GM19238 (cell line): Measurements from ENCODE around the gene STAT4.

Experiments used
- DNase-seq: peaks from one replicate; pipeline ENCODE4 v3.0.0; 2011; ENCODE audit warnings: low spot score; ENCODE audit not compliant: insufficient read length

The STAT4 gene

DNA sequence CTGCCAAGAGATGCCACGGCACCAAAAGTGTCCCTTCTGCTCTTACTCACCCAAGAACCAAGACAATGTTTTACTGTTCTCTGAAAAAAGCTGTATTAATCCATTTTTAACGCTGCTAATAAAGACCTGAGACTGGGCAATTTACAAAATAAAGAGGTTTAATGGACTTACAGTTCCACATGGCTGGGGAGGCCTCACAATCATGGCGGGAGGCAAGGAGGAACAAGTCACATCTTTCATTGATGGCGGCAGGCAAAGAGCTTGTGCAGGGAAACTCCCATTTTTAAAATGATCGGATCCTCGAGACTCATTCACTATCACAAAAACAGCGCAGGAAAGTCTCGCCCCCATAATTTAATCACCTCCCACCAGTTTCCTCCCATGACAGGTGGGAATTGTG, 135.0 kb downstream of the STAT4 start:
- DNase-seq = no peak

DNA sequence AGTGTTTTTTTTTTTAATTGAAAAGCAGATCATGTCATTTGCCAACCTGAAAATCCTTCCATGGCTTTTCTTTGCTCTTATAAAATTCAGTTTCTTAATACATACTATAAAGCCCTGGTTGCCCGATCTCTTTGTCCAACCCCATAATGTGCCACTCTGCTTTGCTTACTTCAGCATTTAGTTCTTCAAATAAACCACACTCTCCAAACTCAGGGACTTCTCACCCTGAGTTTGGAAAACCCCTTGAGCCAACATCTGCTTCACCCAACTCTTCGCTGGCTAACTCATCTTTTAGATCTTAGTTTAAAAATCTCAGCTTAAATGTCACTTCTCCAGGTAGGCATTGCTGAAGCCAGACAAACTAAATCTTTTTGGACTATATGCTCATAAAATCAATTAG, 135.6 kb downstream of the STAT4 start:
- no peak for DNase-seq

DNA sequence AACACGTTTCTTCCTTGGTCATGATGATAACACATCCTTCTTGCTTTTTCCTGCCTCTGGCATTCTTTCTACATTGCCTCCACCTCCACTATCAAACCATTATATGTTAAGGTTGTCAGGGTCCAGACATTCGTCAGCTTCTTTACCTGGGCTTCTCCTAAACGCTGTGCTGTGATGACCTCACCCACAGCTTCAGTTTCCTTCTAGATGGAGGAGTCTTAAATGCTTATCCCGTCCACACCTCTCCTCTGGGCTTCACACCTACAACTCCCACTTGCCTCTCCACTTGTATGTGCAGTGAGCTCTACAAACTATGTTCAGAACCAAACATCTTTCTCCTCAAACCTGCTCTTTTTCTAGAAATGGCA, 136.2 kb downstream of the STAT4 start:
- DNase-seq = no peak

DNA sequence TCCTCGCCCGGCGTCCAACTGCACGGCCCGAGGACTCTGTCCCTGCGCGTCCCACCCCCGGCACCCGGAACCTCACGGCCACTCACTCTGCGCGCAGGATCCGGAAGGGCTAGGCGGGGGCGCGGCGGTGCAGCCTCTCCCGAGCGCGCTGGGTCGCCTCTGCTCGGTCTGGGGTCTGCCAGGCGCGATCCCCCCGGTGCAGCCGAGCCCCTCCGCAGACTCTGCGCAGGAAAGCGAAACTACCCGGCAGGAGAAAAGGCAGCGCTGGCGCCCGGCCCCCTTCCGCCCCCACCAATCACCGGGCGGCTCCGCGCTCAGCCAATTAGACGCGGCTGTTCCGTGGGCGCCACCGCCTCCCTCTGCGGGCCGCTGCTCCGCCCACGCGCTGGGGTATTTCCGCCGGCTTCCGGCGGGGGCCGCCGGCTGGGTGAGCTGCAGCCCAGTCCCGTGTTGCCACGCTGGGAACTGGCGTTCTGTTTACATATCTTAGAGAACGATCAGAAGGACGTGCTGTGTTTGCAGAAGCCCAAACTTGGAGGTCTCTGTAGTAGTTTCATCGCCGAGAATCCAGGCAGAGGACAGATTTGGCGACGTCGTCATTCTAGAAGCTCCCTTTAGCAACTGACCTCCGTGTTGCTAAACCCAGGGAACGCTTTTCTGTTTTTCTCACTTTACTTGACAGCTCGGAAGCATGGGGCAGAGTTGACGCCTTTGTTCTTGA, 136.7 kb downstream of the STAT4 start, which contains the start of gene STAT1:
Gene STAT1 (minus strand): TSS at position 240 of the 721 bp plus-strand sequence. CDS start 4,168 bp downstream, outside the sequence.
- peak; percentile 84 for DNase-seq

DNA sequence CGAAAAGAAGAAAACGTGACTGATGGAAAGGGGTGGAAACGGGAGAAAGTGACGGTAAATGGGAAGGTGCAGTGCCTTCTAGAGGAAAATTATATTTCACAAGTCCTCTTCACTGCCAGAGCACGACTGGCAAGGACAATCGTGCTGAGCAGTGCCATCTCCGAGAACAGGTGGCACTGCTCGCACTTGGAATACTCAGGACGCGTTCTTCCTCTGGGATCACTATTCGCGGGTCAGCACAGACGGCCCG, 137.2 kb downstream of the STAT4 start:
- DNase-seq = no peak

DNA sequence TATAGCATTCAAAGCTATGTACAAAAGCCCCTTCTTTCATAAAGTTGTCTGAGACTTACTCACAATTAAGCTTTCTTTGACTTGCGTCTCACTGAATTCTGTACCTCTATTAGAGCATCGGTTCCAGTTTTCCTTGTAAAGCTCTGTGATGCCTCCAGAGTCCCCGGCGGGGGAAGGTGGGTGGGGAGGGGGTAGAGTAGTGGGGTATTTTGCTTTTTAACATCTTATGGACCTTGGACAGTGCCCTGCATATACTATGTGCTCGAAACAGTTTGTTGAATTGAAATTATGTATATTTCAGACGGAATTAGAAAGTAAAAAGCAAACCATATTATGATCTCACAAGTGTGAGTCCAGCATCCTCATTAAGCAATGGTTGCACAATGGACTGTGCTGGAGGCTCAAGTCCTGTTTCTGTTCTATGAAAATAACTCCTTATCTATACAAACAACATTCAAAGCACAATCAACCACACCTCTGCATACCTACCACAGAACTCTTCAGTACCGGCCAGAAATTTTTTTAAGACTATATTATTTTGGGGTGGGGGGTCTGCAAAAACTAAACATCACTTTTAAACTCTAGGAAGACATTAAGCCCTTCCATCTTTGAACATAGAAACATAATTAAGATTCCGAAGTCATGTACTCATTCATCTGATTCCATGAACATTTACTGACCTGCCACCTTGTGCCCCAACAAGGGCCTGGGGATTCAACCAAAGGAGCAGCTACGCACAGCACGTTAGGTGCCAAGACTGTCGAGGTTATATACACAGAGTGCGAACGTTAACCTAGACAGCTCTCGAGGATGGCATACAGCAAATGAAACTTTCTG, 137.7 kb downstream of the STAT4 start:
- no peak for DNase-seq

DNA sequence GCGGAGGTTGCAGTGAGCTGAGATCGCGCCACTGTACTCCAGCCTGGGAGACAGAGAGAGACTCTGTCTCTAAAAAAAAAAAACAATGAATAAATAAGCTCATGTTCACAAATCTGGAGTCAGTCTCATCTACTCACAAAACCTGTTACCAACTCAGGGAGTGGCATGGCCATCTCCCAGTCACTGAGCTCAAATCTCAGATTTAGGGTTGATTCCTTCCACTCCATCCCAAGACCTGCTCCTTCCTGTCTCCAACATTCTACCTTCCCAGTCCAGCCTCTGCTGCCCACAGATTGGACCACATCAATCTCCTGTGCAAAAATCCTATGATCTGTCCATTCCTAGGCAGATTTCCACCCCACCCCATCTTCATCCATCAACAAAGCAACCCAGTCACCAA, 138.4 kb downstream of the STAT4 start:
- DNase-seq = no peak

DNA sequence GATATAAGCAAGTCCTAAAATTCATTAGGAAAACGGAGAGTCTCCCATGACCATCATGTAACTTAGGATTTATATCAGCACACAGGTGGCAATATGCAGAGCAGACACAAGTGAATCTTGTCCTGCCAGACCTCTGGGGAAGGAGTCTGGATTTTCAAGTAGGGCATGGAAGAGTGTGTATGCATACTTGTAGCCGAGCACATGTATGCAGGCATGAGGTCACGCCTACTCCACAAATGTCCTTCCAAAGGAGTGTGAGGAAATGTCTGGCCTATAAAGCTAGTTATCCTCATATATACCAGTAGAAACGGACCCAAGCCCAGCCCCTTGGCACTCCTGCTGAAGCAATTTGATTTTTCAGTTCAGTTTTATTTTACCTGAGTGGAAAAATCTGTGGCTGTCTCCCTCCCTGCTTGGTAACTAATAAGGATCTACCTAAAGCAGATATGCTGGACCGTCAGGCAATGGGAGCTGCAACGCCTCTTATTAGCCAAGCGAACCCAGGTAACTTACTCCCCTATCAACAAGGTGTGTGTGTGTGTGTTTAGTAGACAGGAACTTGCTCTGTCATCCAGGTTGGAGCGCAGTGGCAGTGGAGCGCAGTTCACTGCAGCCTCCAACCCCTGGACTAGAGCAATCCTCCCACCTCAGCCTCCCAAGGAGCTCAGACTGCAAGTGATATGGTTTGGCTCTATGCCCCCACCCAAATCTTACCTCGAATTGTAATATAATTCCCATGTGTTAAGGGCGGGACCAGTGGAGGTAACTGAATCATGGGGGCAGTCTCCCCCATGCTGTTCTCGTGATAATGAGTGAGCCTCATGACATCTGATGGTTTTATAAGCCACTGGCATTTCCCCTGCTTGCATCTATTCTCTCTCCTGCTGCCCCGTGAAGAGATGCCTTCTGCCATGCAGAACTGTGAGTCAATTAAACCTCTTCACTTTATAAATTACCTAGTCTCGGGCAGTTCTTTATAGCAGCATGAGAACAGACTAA, 139.6 kb downstream of the STAT4 start:
- DNase-seq = no peak

DNA sequence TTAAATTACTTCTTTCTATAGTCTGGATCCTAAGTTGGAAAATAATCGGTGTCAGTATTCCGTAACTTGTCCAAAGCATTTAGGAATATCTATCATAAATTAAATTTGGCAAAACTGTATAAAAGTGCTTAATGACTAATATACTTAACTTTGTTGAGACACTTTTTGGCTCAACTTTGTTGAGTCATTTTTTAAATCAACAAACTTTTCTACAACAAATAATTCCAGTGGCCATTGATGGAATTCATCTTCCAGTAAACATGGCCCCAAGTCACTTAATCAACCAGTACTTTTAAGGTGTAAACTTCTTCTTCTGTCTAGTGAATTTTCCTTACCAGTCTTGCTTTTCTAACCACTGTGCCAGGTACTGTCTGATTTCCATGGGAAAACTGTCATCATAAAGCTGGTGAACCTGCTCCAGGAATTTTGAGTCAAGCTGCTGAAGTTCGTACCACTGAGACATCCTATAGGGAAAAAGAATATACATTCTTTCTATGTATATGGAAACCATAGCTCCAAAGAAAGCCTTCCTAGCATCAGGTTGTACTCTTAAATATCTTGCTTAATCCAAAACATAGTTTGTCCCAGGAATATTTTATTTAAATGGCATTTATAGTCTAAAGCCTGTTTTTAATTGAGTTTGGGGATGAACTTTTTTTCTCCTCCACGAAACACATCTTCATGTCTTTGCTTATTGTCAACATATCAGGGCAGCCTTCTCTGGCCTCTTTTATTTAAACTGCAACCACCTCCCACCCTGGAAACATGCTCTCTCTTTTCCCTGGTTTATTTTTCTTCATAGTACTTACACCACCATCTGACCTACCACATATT, 141.0 kb downstream of the STAT4 start:
- DNase-seq = no peak

DNA sequence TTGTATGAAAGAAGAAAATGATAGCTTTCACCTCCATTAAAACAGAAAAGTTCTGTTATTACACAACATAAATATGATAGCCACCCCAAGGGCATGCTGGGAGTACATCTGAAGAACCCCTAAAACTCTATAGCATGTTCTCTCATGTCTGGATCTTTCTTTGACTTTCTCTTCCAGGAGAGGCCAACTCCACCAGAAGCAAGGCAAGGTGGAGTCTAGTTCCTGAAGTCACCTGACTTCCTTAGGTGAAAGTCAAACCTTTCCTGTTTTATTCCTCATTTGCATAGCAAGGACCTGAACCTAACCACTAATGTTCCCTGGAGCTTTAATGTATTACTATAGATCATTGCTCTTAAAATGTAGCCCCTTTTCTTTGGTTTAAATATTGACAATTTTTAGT, 142.5 kb downstream of the STAT4 start:
- DNase-seq = no peak

DNA sequence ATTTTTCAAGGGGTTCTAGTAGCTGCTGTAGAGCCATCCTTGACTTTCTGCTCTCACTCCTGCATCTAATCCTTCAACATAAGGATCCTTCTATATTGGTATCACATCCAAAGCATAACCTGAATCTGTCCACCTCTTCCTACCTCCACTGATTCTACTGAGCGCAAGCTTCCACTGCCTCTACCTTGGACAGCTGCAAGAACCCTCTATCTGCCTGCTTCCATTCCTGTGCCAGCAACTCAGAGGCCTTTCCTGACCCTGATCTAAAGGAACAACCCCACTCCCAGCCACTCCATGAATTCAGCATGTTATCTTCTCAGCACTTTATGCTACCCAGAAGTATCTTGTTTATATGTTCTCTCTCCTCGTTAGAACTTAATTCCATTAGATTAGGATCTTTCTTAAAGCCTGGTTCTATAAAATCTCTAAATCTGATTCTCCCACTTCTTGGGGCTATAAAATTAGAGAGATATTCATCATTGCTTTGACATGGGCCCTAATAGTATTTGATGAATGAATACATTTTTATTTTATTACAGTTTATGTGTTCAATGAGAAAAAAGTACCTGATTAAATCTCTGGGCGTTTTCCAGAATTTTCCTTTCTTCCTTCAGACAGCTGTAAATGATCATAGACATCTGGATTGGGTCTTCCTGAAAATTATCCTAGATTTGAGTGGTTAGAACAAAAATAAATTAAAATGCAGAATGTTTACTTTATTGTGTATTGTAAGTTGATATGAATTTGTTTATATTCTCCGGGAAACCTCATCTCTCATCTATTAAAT, 143.6 kb downstream of the STAT4 start:
- DNase-seq = no peak

DNA sequence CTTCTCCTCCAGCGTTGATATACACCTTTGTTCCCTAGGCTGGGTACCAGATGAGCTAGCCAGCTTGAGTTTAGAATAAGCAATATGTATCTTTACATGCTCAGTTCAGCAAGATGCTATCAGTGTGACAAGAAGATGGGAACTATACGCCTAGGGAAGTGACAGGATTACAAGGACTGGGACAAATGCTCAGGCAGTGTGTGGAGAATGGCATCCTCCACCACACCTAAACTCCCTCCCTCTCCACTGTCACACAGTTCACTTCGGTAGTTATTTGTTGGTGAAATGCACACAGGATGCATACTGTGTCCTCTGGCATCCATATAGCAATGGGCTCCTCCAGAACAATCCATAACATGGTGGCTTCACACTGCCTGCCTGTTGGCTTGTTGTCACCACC, 144.5 kb downstream of the STAT4 start:
- no peak for DNase-seq

DNA sequence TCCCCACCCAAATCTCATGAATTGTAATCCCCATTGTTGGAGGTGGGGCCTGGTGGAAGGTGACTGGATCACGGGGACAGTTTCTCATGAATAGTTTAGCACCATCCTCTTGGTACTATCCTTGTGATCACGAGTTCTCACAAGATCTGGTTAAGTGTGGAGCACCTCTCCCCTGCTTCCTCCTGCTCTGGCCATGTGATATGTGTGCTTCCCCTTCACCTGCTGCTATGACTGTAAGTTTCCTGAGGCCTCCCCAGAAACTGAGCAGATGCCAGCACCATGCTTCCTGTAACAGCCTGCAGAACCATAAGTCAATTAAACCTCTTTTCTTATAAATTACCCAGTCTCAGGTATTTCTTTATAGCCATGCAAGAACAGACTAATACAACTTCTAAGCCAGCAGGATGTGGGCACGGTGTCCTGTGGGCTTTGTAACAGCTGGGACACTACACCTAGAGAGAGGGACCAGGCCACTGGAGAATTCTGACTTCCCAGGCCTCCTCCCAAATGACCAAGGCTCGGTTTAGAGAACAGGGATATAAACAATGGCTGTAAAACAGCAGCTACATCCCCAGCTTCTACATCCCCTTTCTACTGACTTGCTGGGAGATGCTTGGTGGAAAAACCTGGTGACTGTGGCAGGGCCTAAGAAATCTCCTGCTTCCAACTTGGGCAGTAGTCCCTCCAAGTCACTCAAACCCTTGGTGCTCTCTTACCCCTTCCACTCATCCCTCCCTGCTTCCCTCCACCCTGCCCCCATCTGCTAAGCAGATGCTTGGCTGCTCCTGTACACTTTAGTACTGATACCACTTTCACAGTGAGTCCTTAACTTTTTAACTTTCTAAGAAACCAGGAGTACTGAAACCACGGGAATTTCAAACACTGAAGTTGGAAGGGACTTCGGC, 147.1 kb downstream of the STAT4 start:
- DNase-seq = no peak

DNA sequence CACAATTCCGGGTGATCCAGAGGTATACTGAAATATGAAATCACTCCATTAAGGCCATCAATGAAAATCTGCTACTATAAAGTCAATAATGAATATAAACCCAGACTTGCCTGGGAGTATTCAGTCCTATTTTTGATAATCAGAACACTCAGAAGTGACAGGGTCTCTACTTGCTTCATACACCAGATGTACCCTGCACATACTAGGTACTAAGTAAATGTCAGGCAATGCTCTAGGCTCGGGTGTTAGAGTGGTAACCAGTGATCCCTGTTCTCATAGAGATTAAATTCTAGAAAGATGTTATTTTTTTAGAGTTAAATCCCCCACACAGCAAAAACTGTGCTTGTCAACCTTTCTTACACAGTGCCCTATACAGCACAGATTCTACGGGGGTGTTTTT, 149.2 kb downstream of the STAT4 start:
- no peak for DNase-seq

DNA sequence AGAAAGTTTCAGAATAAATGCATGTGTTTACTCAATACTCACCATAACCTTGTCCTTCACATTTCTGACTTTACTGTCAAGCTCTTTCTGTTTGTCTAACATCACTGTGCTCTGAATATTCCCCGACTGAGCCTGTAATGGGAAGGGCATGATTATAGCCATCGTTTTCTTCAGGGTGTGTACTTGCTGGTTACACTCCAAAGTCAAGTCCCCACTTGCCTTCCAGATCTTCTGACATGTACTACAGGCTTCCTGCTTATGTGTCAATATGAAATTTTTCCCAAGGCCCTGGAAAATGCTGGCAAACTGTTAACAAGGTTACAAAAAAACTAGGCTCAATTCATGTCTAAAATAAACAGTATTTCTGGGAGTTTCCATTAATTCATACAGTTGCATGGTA, 149.8 kb downstream of the STAT4 start:
- no peak for DNase-seq

DNA sequence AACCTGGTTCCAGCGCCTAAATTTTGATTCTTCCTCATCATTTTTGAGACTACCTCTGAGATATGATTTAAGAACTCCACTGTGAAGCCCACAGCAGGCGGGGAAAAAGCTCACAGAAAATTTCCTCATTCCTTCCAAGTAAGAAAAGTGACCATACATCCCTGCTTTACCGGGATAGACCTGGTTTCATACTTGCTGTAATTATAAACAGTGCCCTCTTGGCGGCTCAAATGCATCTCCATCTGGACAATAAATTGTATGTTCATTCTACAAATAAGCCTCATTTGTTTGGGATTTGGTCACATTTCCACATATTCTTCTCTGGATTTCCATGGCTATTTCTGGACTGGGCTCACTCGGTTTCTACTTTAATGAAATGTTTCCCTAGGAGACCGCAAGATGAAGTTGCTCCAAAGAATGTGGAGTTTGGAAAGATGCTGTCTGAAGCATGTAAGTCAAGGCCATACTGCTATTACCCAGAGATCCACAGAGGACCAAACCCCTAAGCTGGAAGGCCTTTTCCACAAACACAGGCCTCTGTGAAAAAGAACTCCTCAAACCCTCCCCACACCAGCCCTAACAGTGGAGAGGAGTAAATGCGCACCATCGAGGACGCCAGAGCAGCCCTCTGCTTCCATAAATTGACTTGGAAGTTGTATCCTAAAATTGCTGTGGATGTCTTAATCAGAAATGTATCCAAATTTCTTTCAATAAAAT, 150.7 kb downstream of the STAT4 start:
- no peak for DNase-seq

DNA sequence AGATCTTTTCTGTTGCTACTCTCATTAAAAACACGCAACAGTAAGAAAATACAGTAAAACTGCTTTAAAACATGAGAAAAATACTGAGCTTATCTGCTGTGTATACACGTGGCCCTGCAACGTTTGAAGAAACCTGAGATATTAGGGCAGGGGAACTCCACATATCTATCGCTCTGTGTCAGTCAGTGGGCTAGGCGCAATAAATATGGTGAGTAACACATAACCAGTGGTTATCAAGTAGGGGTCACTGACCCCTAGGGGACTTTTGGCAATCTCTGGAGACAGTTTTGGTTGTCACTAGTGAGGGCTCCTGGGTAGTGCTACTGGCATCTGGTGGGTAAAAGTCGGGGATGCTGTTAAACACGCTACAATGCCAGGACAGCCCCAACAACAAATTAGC, 151.7 kb downstream of the STAT4 start:
- DNase-seq = no peak

DNA sequence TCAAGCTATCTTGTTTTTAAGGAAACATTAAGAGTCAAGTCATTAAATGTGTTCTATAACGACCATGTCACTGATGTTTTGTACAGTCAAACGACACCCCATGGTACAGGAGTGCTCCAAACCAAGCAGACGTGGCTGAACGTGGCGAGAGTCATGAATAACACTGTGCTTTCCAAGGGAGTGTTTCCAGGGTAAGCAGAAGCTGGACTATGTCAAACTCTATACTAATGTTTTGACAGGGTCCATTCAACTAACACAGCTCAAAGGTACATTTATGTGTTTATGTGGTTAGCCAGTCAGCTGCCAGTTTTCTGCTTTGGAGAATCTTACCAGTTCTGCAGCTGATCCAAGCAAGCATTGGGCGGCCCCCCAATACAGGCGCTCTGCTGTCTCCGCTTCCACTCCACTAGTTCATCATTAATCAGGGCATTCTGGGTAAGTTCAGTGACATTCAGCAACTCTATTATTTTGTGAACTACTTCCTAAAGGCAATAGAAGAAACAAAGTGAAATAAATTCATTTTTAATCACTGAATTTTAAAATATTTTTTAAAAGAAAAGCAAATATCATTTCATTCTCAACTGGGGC, 153.2 kb downstream of the STAT4 start:
- DNase-seq = no peak
